Suppressor macrophage (primary cell): Measurements from ENCODE around the gene ILKAP.

Source experiments
- DNase-seq, 4 experiments: peaks; one replicate each; pipeline ENCODE4 v3.0.0-alpha.2; 2020 to 2022

Gene ILKAP

DNA sequence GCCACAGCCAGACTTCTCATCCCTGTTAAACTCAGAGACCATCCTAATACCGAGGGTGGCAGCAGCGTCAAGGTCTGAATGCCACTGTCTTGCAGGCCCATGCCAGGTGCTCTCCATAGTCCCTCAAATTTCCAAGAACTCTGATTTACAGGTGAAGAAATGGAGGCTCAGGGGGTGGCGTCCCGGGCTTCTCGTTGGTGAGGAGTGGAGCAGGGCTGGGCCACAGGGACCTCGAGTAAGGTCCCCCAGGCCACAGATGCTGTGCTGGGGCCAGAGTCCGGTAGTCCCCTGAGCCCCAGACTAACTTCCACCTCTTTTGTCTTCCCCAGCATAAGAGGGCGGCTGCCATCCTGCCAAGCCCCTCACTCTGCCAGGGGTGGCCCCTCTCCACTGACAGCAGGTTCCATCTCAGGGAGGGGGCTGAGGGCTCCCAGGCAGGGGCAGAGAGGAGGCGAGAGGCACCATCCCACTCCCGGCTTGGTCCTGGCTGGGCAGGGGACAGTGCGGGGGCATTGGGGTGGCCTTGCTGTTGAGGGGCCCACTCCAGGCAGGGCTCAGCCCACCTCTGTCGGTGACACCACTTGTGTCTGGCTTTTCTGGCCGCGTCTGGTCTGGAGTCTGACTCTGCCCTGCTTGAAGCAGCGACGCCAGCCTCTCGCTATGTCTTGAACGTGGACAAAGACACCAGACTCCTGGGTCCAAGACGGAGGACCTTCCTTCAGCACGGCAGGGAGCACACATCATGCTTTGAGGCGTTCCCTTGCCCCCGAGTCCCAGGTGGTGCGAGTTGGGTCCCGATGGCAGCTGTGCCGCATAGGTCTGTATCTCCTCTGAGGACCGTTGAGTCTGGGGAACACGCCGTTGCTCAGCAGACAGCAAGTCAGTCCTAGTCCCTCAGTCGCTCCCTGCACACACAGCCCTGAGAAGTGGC, 80.9 kb downstream of the ILKAP start:
- DNase-seq, result no peak

DNA sequence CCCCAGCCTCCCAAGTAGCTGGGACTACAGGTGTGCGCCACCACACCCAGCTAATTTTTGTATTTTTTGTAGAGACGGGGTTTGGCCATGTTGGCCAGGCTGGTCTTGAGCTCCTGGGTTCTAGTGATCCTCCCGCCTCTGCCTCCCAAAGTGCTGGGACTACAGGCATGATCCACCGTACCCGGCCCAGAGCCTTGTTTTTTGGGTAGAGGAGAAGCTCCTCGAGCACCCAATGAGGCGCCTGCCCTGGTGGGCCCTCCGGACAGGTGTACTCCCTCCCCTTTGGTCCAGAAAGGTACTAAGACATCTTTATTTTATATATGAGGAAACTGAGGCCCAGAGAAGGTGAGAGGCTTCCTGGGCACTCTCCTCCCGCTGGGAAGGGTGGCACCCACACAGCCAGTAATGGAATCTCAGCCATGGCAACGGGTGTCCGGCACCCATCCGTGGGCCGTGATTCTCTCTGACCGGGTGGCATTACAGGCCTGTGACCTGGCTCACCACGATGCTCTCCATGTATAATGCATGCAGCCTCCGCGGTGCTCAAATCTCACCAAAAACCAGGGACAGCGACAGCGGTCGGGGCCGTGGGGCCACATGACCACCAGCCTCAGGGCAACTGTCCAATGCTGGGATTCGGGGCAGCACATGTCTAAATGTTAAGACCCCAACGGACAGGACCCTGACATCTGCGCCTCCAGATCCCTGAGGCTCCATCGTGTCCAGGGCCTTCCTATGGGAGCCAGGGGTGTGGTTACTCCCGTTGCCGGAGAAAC, 81.8 kb downstream of the ILKAP start:
- no peak for DNase-seq

DNA sequence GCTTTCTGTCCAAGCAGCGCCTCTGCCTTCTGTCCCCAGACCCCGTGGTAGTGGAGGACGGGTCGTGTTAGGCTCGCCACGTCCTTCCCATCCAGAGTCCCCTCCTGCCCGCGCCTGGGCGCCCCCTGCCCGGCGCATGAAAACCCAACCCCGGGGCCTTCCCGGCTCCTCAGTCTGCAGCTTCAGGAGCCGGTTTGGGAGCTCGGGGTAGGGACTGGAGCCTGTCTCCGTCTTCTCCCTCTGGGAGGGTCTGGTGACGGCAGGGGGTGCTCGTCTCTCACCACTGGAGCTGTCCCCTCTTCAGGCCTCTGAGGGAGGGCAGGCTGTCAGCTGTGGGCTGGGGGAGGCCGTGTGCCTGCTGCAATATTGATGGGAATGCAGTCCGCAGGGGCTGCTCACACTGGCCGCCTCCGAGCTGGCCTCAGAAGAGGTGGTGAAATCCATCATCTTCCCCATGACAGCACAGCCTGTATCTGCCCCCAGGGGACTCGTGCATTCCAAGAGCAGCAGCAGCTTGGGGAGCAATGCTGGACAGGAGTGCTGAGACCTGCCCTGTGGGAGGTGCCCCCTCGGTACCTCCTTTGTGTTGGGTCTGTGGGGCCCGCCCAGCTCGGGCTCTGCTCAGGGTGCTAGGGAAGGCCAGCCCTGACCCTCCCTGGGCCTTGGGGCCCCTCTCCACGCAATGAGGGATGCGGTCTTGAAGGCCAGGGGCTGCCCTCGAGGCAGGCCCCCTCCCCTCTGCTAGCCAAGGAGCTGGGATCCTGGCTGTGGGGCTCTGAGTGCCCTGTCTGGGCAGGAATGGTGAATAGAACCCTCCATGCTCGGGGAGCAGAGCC, 82.8 kb downstream of the ILKAP start:
- DNase-seq, result no peak
